Measurements from ENCODE around the gene STPG2.
"Not testable (repeated sequence)": the region's sequence is repeated elsewhere in the genome, so short reads cannot be mapped to it uniquely, and the experiment has no call there.

The STPG2 gene

GRCh38 chr4:97665553-97665952, 477.7 kb downstream of the STPG2 start:
- Histone ChIP-seq H3K27me3 (replicated peaks; ENCODE audit: control insufficient read depth, insufficient read depth, low read length, poor library complexity, severe bottlenecking) (no peaks in the 10 kb centered on the region), H3K9me3 (ENCODE audit: control insufficient read depth, low read length) (no peaks in the 10 kb centered on the region), H3K4me1 (ENCODE audit: control insufficient read depth, insufficient read depth, low read length, poor library complexity, severe bottlenecking) (no peaks in the 10 kb centered on the region), H3K36me3 (ENCODE audit: control insufficient read depth, insufficient read depth, low read length) (no peaks in the 10 kb centered on the region), H3K27ac (ENCODE audit: insufficient read depth, low read length, poor library complexity, severe bottlenecking) (no peak overlapping the region), H3K4me3 (ENCODE audit: insufficient read depth, low read depth, low read length, poor library complexity, severe bottlenecking) (no peak overlapping the region)
- no peak for DNase-seq

DNA sequence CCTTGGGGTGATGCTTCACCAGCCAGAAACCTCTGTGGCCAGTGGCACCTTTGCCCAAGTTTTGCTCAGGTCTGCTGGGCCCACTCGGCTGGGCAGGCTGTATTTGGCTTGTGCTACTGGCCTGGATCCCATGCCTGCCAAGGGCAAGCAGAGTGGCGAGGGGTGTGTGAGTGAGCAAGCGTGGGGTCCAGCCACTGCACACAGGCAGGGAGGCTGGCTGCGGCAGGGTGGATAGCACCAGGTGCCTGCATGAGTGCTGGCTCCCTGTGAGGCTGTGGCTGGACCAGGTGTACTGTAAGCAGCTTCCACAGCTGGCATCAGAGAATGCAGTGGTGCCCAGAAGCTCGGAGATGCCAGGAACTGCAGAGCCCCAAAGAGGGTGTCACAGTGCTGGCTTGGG, 478.5 kb downstream of the STPG2 start:
- no peak overlapping the region for H3K4me3 ChIP-seq (ENCODE audit: insufficient read depth, low read depth, low read length, poor library complexity, severe bottlenecking)
- DNase-seq, result no peak
- no peaks in the 10 kb centered on the region for H3K27me3 ChIP-seq (replicated peaks; ENCODE audit: control insufficient read depth, insufficient read depth, low read length, poor library complexity, severe bottlenecking)
- no peaks in the 10 kb centered on the region for H3K9me3 ChIP-seq (ENCODE audit: control insufficient read depth, low read length)
- H3K27ac ChIP-seq (ENCODE audit: insufficient read depth, low read length, poor library complexity, severe bottlenecking), result no peak overlapping the region
- no peaks in the 10 kb centered on the region for H3K4me1 ChIP-seq (ENCODE audit: control insufficient read depth, insufficient read depth, low read length, poor library complexity, severe bottlenecking)
- H3K36me3 ChIP-seq (ENCODE audit: control insufficient read depth, insufficient read depth, low read length), result no peaks in the 10 kb centered on the region

GRCh38 chr4:97662133-97662532, 481.1 kb downstream of the STPG2 start:
- Histone ChIP-seq H3K27me3 (replicated peaks; ENCODE audit: control insufficient read depth, insufficient read depth, low read length, poor library complexity, severe bottlenecking) (no peaks in the 10 kb centered on the region), H3K9me3 (ENCODE audit: control insufficient read depth, low read length) (no peaks in the 10 kb centered on the region), H3K4me3 (ENCODE audit: insufficient read depth, low read depth, low read length, poor library complexity, severe bottlenecking) (no peak overlapping the region), H3K27ac (ENCODE audit: insufficient read depth, low read length, poor library complexity, severe bottlenecking) (no peak overlapping the region), H3K36me3 (ENCODE audit: control insufficient read depth, insufficient read depth, low read length) (no peaks in the 10 kb centered on the region), H3K4me1 (ENCODE audit: control insufficient read depth, insufficient read depth, low read length, poor library complexity, severe bottlenecking) (no peaks in the 10 kb centered on the region)
- DNase-seq, result no peak

- DNase-seq, result no peak
- H3K27me3 ChIP-seq (replicated peaks; ENCODE audit: control insufficient read depth, insufficient read depth, low read length, poor library complexity, severe bottlenecking), result no peaks in the 10 kb centered on the region
These were observed 487.1 kb downstream of the STPG2 start for GRCh38 chr4:97656044-97656720.

GRCh38 chr4:97653701-97654100, 489.6 kb downstream of the STPG2 start:
- Histone ChIP-seq H3K36me3 (ENCODE audit: control insufficient read depth, insufficient read depth, low read length) (no peaks in the 10 kb centered on the region), H3K4me3 (ENCODE audit: insufficient read depth, low read depth, low read length, poor library complexity, severe bottlenecking) (no peak overlapping the region), H3K27me3 (replicated peaks; ENCODE audit: control insufficient read depth, insufficient read depth, low read length, poor library complexity, severe bottlenecking) (no peaks in the 10 kb centered on the region), H3K9me3 (ENCODE audit: control insufficient read depth, low read length) (no peaks in the 10 kb centered on the region), H3K4me1 (ENCODE audit: control insufficient read depth, insufficient read depth, low read length, poor library complexity, severe bottlenecking) (no peaks in the 10 kb centered on the region), H3K27ac (ENCODE audit: insufficient read depth, low read length, poor library complexity, severe bottlenecking) (no peak overlapping the region)
- DNase-seq, result no peak

More at GRCh38 chr4:97656044-97656720, 487.1 kb downstream of the STPG2 start:
- H3K4me3 ChIP-seq (ENCODE audit: insufficient read depth, low read depth, low read length, poor library complexity, severe bottlenecking), result no peak overlapping the region
- H3K9me3 ChIP-seq (ENCODE audit: control insufficient read depth, low read length), result no peaks in the 10 kb centered on the region
- H3K36me3 ChIP-seq (ENCODE audit: control insufficient read depth, insufficient read depth, low read length), result no peaks in the 10 kb centered on the region
- no peak overlapping the region for H3K27ac ChIP-seq (ENCODE audit: insufficient read depth, low read length, poor library complexity, severe bottlenecking)
- no peaks in the 10 kb centered on the region for H3K4me1 ChIP-seq (ENCODE audit: control insufficient read depth, insufficient read depth, low read length, poor library complexity, severe bottlenecking)

DNA sequence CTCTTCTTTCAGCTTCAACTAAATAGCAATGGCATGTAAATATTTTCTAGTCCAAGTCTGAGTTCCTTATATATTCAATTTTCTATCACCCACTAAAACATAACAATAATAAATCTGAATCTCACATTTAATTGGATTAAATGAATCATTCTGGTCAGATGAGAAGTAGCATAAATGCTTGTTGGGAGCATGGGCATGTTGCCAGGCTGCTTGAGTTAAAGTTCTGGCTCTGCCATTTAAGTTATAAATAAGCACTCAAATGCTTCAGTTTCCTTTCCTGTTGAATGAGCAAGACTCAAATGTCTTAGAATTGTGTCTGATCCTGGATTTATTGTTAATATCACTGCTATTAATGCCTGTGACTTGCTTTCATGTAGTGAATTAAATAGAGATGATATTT, 496.3 kb downstream of the STPG2 start:
- H3K27ac ChIP-seq (ENCODE audit: insufficient read depth, low read length, poor library complexity, severe bottlenecking), result no peak overlapping the region
- H3K9me3 ChIP-seq (ENCODE audit: control insufficient read depth, low read length), result no peaks in the 10 kb centered on the region
- H3K4me3 ChIP-seq (ENCODE audit: insufficient read depth, low read depth, low read length, poor library complexity, severe bottlenecking), result no peak overlapping the region
- H3K36me3 ChIP-seq (ENCODE audit: control insufficient read depth, insufficient read depth, low read length), result no peaks in the 10 kb centered on the region
- DNase-seq, result no peak
- H3K4me1 ChIP-seq (ENCODE audit: control insufficient read depth, insufficient read depth, low read length, poor library complexity, severe bottlenecking), result no peaks in the 10 kb centered on the region
- no peaks in the 10 kb centered on the region for H3K27me3 ChIP-seq (replicated peaks; ENCODE audit: control insufficient read depth, insufficient read depth, low read length, poor library complexity, severe bottlenecking)

GRCh38 chr4:97645071-97645821, 498.0 kb downstream of the STPG2 start:
- DNase-seq, result no peak
- Histone ChIP-seq H3K27me3 (replicated peaks; ENCODE audit: control insufficient read depth, insufficient read depth, low read length, poor library complexity, severe bottlenecking) (no peaks in the 10 kb centered on the region), H3K27ac (ENCODE audit: insufficient read depth, low read length, poor library complexity, severe bottlenecking) (no peak overlapping the region), H3K36me3 (ENCODE audit: control insufficient read depth, insufficient read depth, low read length) (no peaks in the 10 kb centered on the region), H3K9me3 (ENCODE audit: control insufficient read depth, low read length) (no peaks in the 10 kb centered on the region), H3K4me3 (ENCODE audit: insufficient read depth, low read depth, low read length, poor library complexity, severe bottlenecking) (no peak overlapping the region), H3K4me1 (ENCODE audit: control insufficient read depth, insufficient read depth, low read length, poor library complexity, severe bottlenecking) (no peaks in the 10 kb centered on the region)

- Histone ChIP-seq H3K4me3 (ENCODE audit: insufficient read depth, low read depth, low read length, poor library complexity, severe bottlenecking) (no peak overlapping the region), H3K36me3 (ENCODE audit: control insufficient read depth, insufficient read depth, low read length) (no peaks in the 10 kb centered on the region), H3K9me3 (ENCODE audit: control insufficient read depth, low read length) (no peaks in the 10 kb centered on the region)
These were observed 500.1 kb downstream of the STPG2 start for GRCh38 chr4:97643179-97643578.

DNA sequence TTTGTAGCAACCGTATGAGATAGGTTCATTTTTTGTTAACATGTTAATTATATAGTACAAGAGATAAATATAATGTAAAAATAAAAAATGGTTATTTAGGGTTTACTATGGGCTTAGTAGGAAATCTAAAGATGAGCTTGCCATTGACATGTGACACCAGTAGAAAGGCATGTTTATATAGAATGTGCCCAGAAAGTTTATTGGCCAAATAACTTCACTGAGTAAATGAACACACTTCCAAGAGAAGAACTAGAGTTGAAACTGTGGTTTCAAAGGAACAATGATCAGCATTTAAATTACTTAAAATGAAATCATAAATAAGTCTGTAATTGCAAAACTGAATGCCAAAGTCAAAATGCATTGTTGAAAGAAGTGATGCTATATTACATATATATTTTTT, 503.3 kb downstream of the STPG2 start:
- no peaks in the 10 kb centered on the region for H3K27me3 ChIP-seq (replicated peaks; ENCODE audit: control insufficient read depth, insufficient read depth, low read length, poor library complexity, severe bottlenecking)
- DNase-seq, result no peak
- no peaks in the 10 kb centered on the region for H3K9me3 ChIP-seq (ENCODE audit: control insufficient read depth, low read length)
- H3K4me3 ChIP-seq (ENCODE audit: insufficient read depth, low read depth, low read length, poor library complexity, severe bottlenecking), result no peak overlapping the region
- H3K4me1 ChIP-seq (ENCODE audit: control insufficient read depth, insufficient read depth, low read length, poor library complexity, severe bottlenecking), result no peaks in the 10 kb centered on the region
- no peaks in the 10 kb centered on the region for H3K36me3 ChIP-seq (ENCODE audit: control insufficient read depth, insufficient read depth, low read length)
- no peak overlapping the region for H3K27ac ChIP-seq (ENCODE audit: insufficient read depth, low read length, poor library complexity, severe bottlenecking)

More at GRCh38 chr4:97643179-97643578, 500.1 kb downstream of the STPG2 start:
- H3K27me3 ChIP-seq (replicated peaks; ENCODE audit: control insufficient read depth, insufficient read depth, low read length, poor library complexity, severe bottlenecking), result no peaks in the 10 kb centered on the region
- H3K27ac ChIP-seq (ENCODE audit: insufficient read depth, low read length, poor library complexity, severe bottlenecking), result no peak overlapping the region
- H3K4me1 ChIP-seq (ENCODE audit: control insufficient read depth, insufficient read depth, low read length, poor library complexity, severe bottlenecking), result no peaks in the 10 kb centered on the region
- no peak for DNase-seq

DNA sequence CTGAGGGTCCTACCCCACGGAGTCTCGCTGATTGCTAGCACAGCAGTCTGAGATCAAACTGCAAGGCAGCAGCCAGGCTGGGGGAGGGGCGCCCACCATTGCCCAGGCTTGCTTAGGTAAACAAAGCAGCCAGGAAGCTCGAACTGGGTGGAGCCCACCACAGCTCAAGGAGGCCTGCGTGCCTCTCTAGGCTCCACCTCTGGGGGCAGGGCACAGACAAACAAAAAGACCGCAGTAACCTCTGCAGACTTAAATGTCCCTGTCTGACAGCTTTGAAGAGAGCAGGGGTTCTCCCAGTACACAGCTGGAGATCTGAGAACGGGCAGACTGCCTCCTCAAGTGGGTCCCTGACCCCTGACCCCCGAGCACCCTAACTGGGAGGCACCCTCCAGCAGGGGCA, 509.4 kb downstream of the STPG2 start:
- H3K36me3 ChIP-seq (ENCODE audit: control insufficient read depth, insufficient read depth, low read length); DNase-seq; H3K4me1 ChIP-seq (ENCODE audit: control insufficient read depth, insufficient read depth, low read length, poor library complexity, severe bottlenecking); H3K9me3 ChIP-seq (ENCODE audit: control insufficient read depth, low read length); H3K27ac ChIP-seq (ENCODE audit: insufficient read depth, low read length, poor library complexity, severe bottlenecking); H3K4me3 ChIP-seq (ENCODE audit: insufficient read depth, low read depth, low read length, poor library complexity, severe bottlenecking); H3K27me3 ChIP-seq (replicated peaks; ENCODE audit: control insufficient read depth, insufficient read depth, low read length, poor library complexity, severe bottlenecking): not testable (repeated sequence)
